GM12873 (cell line): ENCODE results near the gene RAB10.

ENCODE experiments used
- TF ChIP-seq, protein P1 (sequence below): IDR thresholded peaks from 2 replicates; pipeline ENCODE4 v1.5.1; 2012; ENCODE audit warnings: low read depth, mild to moderate bottlenecking, moderate library complexity, low read length, control low read depth; ENCODE audit not compliant: insufficient read depth; ENCODE audit errors: missing control alignments

Gene RAB10

DNA sequence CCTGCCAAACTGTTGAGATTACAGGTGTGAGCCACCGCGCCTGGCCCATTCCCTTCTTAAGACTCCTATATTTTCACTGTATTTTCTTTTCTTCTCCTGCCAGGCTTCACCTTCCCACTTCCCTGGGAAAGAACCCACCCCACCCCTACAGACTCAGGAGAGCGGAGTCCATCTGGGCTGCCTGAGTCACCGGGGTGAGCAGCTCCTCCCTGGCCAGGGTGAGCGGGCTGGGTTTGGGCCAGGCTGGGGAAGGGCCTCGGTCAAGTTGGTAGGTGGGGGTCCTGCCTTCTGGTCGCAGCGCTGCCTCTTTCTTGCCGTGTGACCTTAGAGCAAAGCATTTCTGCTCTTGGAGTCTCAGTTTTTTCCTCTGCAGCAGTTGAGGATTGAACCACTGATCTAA, 136.9 kb downstream of the RAB10 start:
- TF ChIP-seq, protein P1, sequence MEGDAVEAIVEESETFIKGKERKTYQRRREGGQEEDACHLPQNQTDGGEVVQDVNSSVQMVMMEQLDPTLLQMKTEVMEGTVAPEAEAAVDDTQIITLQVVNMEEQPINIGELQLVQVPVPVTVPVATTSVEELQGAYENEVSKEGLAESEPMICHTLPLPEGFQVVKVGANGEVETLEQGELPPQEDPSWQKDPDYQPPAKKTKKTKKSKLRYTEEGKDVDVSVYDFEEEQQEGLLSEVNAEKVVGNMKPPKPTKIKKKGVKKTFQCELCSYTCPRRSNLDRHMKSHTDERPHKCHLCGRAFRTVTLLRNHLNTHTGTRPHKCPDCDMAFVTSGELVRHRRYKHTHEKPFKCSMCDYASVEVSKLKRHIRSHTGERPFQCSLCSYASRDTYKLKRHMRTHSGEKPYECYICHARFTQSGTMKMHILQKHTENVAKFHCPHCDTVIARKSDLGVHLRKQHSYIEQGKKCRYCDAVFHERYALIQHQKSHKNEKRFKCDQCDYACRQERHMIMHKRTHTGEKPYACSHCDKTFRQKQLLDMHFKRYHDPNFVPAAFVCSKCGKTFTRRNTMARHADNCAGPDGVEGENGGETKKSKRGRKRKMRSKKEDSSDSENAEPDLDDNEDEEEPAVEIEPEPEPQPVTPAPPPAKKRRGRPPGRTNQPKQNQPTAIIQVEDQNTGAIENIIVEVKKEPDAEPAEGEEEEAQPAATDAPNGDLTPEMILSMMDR, result no peak

DNA sequence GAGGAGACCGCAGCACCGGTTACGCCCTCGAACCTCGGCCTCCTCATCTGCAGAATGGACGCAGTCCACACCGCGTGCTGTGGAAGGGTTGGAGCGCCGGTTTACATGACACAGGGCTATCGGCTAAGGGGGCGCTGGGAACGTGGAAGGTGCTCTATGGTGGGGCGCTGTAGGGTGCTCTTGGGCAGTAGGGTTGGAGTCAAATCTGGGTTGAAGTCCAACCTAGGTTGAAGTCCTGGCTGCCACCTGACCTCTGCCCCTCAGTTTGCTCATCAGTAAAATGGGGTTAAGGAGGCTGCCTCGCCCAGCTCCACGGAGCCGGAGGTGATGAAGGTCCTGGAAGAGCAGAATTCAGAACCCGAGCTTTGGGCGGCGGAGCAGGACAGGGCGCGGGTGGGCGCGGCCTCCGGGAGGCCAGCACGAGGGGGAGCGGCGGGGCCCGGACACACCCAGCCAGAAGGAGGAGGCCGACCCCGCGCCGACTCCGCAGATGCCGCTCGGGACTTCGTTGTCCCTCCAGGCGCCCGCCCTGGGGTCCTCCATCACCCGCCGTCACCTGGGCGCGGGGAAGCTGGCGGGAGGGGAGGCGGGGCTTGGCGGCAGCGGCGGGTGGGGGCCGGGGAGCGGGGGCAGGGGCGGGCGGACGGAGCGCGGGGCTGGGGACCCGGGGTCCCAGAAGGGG, 138.4 kb downstream of the RAB10 start:
- TF ChIP-seq, protein P1, result no peak

DNA sequence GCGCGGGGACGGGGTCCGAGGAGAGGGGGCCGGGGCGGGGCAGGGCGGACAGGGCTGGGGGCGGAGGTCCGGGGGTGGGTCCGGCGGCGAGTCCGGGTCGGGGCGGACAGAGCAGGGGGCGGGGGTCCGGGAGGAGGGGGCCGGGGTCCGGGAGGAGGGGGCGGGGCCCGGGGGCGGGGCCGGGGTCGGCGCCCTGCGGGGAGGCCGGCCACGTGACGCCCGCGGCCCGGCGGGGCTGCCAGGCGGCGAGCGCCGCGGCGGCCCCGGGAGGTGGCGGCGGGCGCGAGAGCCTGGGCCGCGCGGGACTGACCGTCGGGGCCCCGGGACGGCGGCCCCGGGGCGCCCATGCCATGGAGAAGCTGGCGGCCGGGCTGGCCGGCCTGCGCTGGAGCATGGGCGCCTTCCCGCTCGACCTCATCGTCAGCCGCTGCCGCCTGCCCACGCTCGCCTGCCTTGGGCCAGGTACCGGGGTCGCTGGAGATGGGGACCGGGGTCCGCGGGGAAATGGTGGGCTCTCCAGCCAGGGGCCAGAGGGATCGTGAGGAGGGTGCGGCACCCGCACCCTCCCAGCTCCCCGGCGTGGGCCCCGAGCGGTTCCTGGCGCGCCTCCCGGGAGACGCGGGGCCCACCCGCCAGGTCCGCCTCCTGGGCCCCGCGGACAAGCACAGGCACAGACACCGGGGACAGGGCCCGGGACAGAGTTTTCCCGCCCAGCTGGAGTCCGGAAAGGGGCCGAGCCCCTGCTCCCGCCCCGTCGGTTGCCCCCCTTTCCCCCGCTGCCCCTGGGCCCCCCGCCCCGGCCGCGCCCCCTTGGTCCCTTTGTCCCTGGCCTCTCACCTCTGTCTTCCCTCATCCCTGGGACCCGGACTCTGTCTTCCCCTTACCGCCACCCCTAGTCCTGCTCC, 139.2 kb downstream of the RAB10 start, which contains the start of gene GAREM2:
Gene GAREM2, plus strand, starts transcription at position 218 of the 905 bp plus-strand sequence. Its CDS starts 133 bp downstream, at position 351.
- TF ChIP-seq, protein P1, result no peak

- TF ChIP-seq, protein P1, result no peak
These were observed 140.0 kb downstream of the RAB10 start for GRCh38 chr2:26173776-26174482.

GRCh38 chr2:26174691-26175465, 141.0 kb downstream of the RAB10 start:
- TF ChIP-seq, protein P1, result no peak

DNA sequence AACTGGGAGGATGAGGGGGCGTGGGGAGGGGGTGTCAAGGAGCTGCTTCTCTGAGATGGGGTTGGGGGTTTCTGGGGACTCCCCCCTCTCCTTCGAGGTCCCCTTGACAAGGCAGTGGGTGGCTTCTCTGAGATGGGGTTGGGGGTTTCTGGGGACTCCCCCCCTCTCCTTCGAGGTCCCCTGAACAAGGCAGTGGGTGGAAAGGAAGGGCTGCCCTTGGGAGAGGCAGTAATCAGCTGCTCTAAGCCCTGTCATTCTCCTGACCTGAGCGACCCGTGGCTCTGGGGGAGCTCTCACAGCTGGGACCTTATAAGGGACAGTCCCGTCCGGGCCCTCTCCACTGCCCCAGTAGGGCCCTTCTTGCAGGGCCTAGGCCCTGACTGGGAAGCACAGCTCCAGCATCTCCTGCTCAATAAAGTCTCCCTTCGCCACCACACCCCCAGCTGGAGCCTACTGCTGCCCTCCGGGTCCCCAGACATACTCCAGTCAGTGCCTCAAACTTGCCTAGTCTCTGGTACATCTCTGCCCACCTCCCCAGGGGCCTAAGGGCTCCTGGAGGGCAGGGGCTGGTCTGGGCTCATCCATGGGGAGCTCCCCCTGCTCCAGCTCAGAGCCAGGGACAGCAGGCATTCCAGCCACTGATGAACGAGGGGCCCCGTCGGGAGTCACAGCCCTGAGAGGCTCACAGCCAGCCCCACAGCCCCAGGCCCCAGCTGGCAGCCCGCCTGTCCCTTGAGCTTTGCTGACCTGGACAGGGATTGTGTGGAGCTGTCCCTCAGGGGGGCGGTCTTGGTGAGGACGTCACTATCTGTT, 141.8 kb downstream of the RAB10 start:
- TF ChIP-seq, protein P1, result no peak
